Pancreas (tissue), 10 donors: ENCODE results near the gene SELENOF. TPM values are rescaled to one million over a fixed set of nuclear protein-coding genes. Genes with fewer than 3 reads are reported as not detected.
"Not testable (repeated sequence)": the region's sequence is repeated elsewhere in the genome, so short reads cannot be mapped to it uniquely, and the experiment has no call there.

ENCODE experiments used
- ATAC-seq, 4 donors: fragments of 200-7000 bp; cut with Tn5 transposase; one replicate each; pipeline versions ENCODE4 v1.8.0 to v1.9.1; 2020; ENCODE audit warnings: mild to moderate bottlenecking in 4 of 4, moderate library complexity in 4 of 4
- DNase-seq, 6 donors: peaks; one replicate each; pipeline ENCODE4 v3.0.0-alpha.2; 2020
- FAIRE-seq: peaks from 2 replicates; lab custom pipeline; 2012; peaks lifted over from hg19 to GRCh38; lab: Jason Lieb, UNC
- H3K27ac ChIP-seq, 4 donors: fragments of 200-600 bp; sonication (generic); 1 replicate in 3 of 4; 2 replicates in 1 of 4; pipeline versions ENCODE4 v1.5.0 to v1.8.0; 2020
- H3K27me3 ChIP-seq, 4 donors: fragments of 200-600 bp; one replicate each; pipeline ENCODE4 v1.8.0; 2021
- H3K36me3 ChIP-seq, 3 donors: fragments of 200-600 bp; sonication (generic) in 1 of 3; one replicate each; pipeline versions ENCODE4 v1.5.0 to v1.8.0; 2020 to 2021
- H3K4me1 ChIP-seq, 3 donors: fragments of 200-600 bp; one replicate each; pipeline ENCODE4 v1.8.0; 2021
- H3K4me3 ChIP-seq, 4 donors: fragments of 200-600 bp; sonication (generic) in 2 of 4; one replicate each; pipeline versions ENCODE4 v1.5.0 to v1.8.0; 2020 to 2021
- H3K9me3 ChIP-seq, 4 donors: fragments of 200-600 bp; one replicate each; pipeline ENCODE4 v1.8.0; 2021
- CTCF ChIP-seq, 4 donors: fragments of 200-600 bp; sonication (generic) in 3 of 4; IDR thresholded peaks; one replicate each; pipeline versions ENCODE4 v1.5.0 to v1.8.0; 2021; ENCODE audit warnings: antibody characterized with exemption in 4 of 4
- WGBS, 2 donors: extraction: QIAGEN DNeasy Blood & Tissue Kit; methylation state at CpG; one replicate each; pipeline ENCODE4 v1.1.7; 2013; 5-methylcytosine and 5-hydroxymethylcytosine counted together
- intact Hi-C, 3 donors: fragments of 100-400 bp; cut with DNase I; formaldehyde crosslinking; loops; one replicate each; pipeline versions ENCODE4 v1.11.1 to v1.14.2; 2022
- polyA plus RNA-seq, 2 donors: library from polyadenylated mRNA; stranded (reverse); fragments of 200-250 nt; gene quantifications; one replicate each; pipeline ENCODE4 v1.2.3, GENCODE V29; 2013
- total RNA-seq, 6 donors: library from RNA; stranded (reverse); fragmentation: NEBNext Ultra II Directional in 4 of 6; extraction: Animal tissue kit (Norgen Biotek cat#: 25700) in 4 of 6; gene quantifications; one replicate each; pipeline versions ENCODE4 v1.2.1 to v1.2.4, GENCODE V29; 2021 to 2023
- donor health status: healthy with polysubstance abuse.
- donor health status: DM: no; HTN: no; CAD: no; lungs with moderate emphysema.
- donor health status: DM: no; HTN: no; CAD: no.
- donor health status: control.
- donor health status: control.
- donor health status: Bipolar disorder and iron deficiency.
- donor health status: DM: yes; HTN: yes; CAD: no.
- donor health status: DM: no; HTN: no; CAD: no.
- donor health status: DM: no; HTN: no; CAD: no.
- donor health status: DM: yes; HTN: yes; CAD: no.

Gene SELENOF
- total and polyA plus RNA-seq, 8 donors = 28.9 to 98.5 (median 80.1) TPM

GRCh38 chr1:86821956-86822355, 92.0 kb downstream of the SELENOF start:
- Histone ChIP-seq H3K4me3 (no peak overlapping the region), H3K27ac (no peak overlapping the region), H3K4me1 (no peaks in the 10 kb centered on the region), H3K27me3 (no peaks in the 10 kb centered on the region), H3K9me3 (no peaks in the 10 kb centered on the region), H3K36me3 (no peaks in the 10 kb centered on the region)
- 0 to 5% methylated on average over 1 of the region's 1 CpG for WGBS, 2 donors
- DNase-seq (no peak), FAIRE-seq (no peak), ATAC-seq (no peak)
- no peak for TF ChIP-seq CTCF (IDR thresholded peaks at IDR 0.05)
- intact Hi-C loops = no loop called here

GRCh38 chr1:86819970-86820369, 94.0 kb downstream of the SELENOF start:
- H3K9me3 ChIP-seq, ATAC-seq, FAIRE-seq, DNase-seq, H3K4me3 ChIP-seq, H3K27me3 ChIP-seq, H3K4me1 ChIP-seq, intact Hi-C loops, H3K36me3 ChIP-seq, H3K27ac ChIP-seq: not testable (repeated sequence)
- 55 to 57% methylated on average over 5 of the region's 5 CpGs for WGBS, 2 donors

- FAIRE-seq, DNase-seq: not testable (repeated sequence)
- WGBS, 2 donors = 72 to 77% methylated on average over 5 of the region's 5 CpGs
Observed at GRCh38 chr1:86817246-86817826, 96.6 kb downstream of the SELENOF start.

GRCh38 chr1:86814118-86814517, 99.8 kb downstream of the SELENOF start:
- H3K4me3 ChIP-seq, H3K27me3 ChIP-seq, H3K9me3 ChIP-seq, DNase-seq, H3K27ac ChIP-seq, H3K4me1 ChIP-seq, ATAC-seq, intact Hi-C loops, H3K36me3 ChIP-seq, FAIRE-seq: not testable (repeated sequence)
- 52 to 81% methylated on average over 4 to 5 of the region's 5 CpGs for WGBS, 2 donors

More at GRCh38 chr1:86817246-86817826, 96.6 kb downstream of the SELENOF start:
- intact Hi-C loops, H3K4me3 ChIP-seq, ATAC-seq, H3K9me3 ChIP-seq, H3K36me3 ChIP-seq, H3K4me1 ChIP-seq, H3K27me3 ChIP-seq, H3K27ac ChIP-seq: not testable (repeated sequence)

Other genes with a start within 250 kb of the SELENOF start
- gene SH3GLB1, start 209.6 kb downstream of the SELENOF start, total RNA-seq = 10 to 100 TPM; 37.5 to 48.3 (median 41.6) TPM
- gene SH3GLB1, start 209.6 kb downstream of the SELENOF start, polyA plus RNA-seq = 10 to 100 TPM; 15.3 to 32.1 TPM
- gene HS2ST1, start 509 bp upstream of the SELENOF start, total RNA-seq = 10 to 100 TPM in 4 of 6 donors, 1 to 10 TPM in 2; 8.7 to 16.1 (median 13.8) TPM
- 1 to 10 TPM; 2.8 to 6.6 TPM for gene HS2ST1, start 509 bp upstream of the SELENOF start, polyA plus RNA-seq